Glutamatergic neuron (in vitro differentiated cells): ENCODE results near the gene ZNF319. TPM values are rescaled to one million over a fixed set of nuclear protein-coding genes. Genes with fewer than 3 reads are reported as not detected.

ENCODE experiments used
- DNase-seq: peaks from one replicate; pipeline ENCODE4 v3.0.0; 2022
- H3K27ac Mint-ChIP-seq: one replicate; pipeline ENCODE4 v1.8.0; 2020; ENCODE audit warnings: mild to moderate bottlenecking, mixed read lengths, inconsistent platforms; ENCODE audit not compliant: unreplicated experiment
- H3K27me3 Mint-ChIP-seq: one replicate; pipeline ENCODE4 v1.8.0; 2020; ENCODE audit warnings: mild to moderate bottlenecking, moderate library complexity, mixed read lengths, inconsistent platforms; ENCODE audit not compliant: unreplicated experiment
- H3K36me3 Mint-ChIP-seq: one replicate; pipeline ENCODE4 v1.8.0; 2020; ENCODE audit warnings: mild to moderate bottlenecking, mixed read lengths, inconsistent platforms; ENCODE audit not compliant: unreplicated experiment
- H3K4me1 Mint-ChIP-seq: one replicate; pipeline ENCODE4 v1.8.0; 2020; ENCODE audit warnings: mild to moderate bottlenecking, low read depth, mixed read lengths, inconsistent platforms; ENCODE audit not compliant: unreplicated experiment
- H3K4me3 Mint-ChIP-seq: one replicate; pipeline ENCODE4 v1.8.0; 2020; ENCODE audit warnings: mild to moderate bottlenecking, mixed read lengths, inconsistent platforms; ENCODE audit not compliant: unreplicated experiment
- H3K9me3 Mint-ChIP-seq: one replicate; pipeline ENCODE4 v1.8.0; 2020; ENCODE audit warnings: mild to moderate bottlenecking, moderate library complexity, mixed read lengths, inconsistent platforms; ENCODE audit not compliant: unreplicated experiment
- CTCF ChIP-seq: fragments of 200-600 bp; sonication (generic); IDR thresholded peaks from one replicate; pipeline ENCODE4 v1.5.0; 2021; ENCODE audit not compliant: partially characterized antibody, unreplicated experiment
- total RNA-seq: library from RNA; stranded (reverse); fragmentation: NEBNext Ultra II Directional; extraction: Animal tissue kit (Norgen Biotek cat#: 25700); gene quantifications from one replicate; pipeline ENCODE4 v1.2.1, GENCODE V29; 2021; ENCODE audit not compliant: unreplicated experiment

ZNF319 gene
- total RNA-seq, 1 donor from 2014 or later = 13.9 TPM

- no peak overlapping the region for H3K27ac Mint-ChIP-seq
- DNase-seq = no peak
- peaks cover 6% of the 10 kb centered on the region for H3K9me3 Mint-ChIP-seq
- no peaks in the 10 kb centered on the region for H3K4me1 Mint-ChIP-seq
- peaks cover 8% of the 10 kb centered on the region for H3K27me3 Mint-ChIP-seq
- H3K36me3 Mint-ChIP-seq = no peaks in the 10 kb centered on the region
- no peak overlapping the region for H3K4me3 Mint-ChIP-seq
- TF ChIP-seq CTCF = no peak
Measured at GRCh38 chr16:57960310-57960709, 40.2 kb downstream of the ZNF319 start.

- no peak overlapping the region for H3K27ac Mint-ChIP-seq
- H3K27me3 Mint-ChIP-seq = peaks cover 7% of the 10 kb centered on the region
Measured at GRCh38 chr16:57959804-57960203, 40.7 kb downstream of the ZNF319 start.

GRCh38 chr16:57959121-57959520 is 41.4 kb downstream of the ZNF319 start:
- Mint-ChIP-seq H3K27ac (no peak overlapping the region), H3K9me3 (peaks cover 4% of the 10 kb centered on the region), H3K27me3 (peaks cover 7% of the 10 kb centered on the region), H3K36me3 (no peaks in the 10 kb centered on the region), H3K4me3 (no peak overlapping the region), H3K4me1 (no peaks in the 10 kb centered on the region)
- TF ChIP-seq CTCF = no peak
- no peak for DNase-seq

More at GRCh38 chr16:57959804-57960203, 40.7 kb downstream of the ZNF319 start:
- DNase-seq = no peak
- H3K4me1 Mint-ChIP-seq = no peaks in the 10 kb centered on the region
- no peak overlapping the region for H3K4me3 Mint-ChIP-seq
- H3K36me3 Mint-ChIP-seq = no peaks in the 10 kb centered on the region
- H3K9me3 Mint-ChIP-seq = peaks cover 4% of the 10 kb centered on the region
- no peak for TF ChIP-seq CTCF

GRCh38 chr16:57958544-57958943 is 41.9 kb downstream of the ZNF319 start:
- H3K27ac Mint-ChIP-seq = no peak overlapping the region
- H3K9me3 Mint-ChIP-seq = peaks cover 8% of the 10 kb centered on the region
- H3K36me3 Mint-ChIP-seq = no peaks in the 10 kb centered on the region
- no peak for DNase-seq
- H3K4me3 Mint-ChIP-seq = no peak overlapping the region
- H3K4me1 Mint-ChIP-seq = no peaks in the 10 kb centered on the region
- no peak for TF ChIP-seq CTCF
- H3K27me3 Mint-ChIP-seq = peaks cover 8% of the 10 kb centered on the region

GRCh38 chr16:57957673-57958392 is 42.6 kb downstream of the ZNF319 start:
- DNase-seq = no peak
- TF ChIP-seq CTCF = no peak
- H3K4me1 Mint-ChIP-seq = no peaks in the 10 kb centered on the region
- H3K36me3 Mint-ChIP-seq = no peaks in the 10 kb centered on the region
- H3K27me3 Mint-ChIP-seq = peaks cover 7% of the 10 kb centered on the region
- H3K9me3 Mint-ChIP-seq = peaks cover 8% of the 10 kb centered on the region
- no peak overlapping the region for H3K4me3 Mint-ChIP-seq
- no peak overlapping the region for H3K27ac Mint-ChIP-seq
